Trophoblast cell (in vitro differentiated cells and primary cell): ENCODE data around the gene EPB41L1.

Experiments
- DNase-seq, 2 donors: peaks; one replicate each; pipeline ENCODE4 v3.0.0-alpha.2; 2016
- H2AFZ ChIP-seq: 2 replicates; pipeline ENCODE4 v1.6.1; 2013; ENCODE audit warnings: low read length, moderate library complexity, mild to moderate bottlenecking; ENCODE audit not compliant: insufficient read depth, poor library complexity
- H2AK5ac ChIP-seq: 2 replicates; pipeline ENCODE4 v1.6.1; 2013; ENCODE audit warnings: mild to moderate bottlenecking, low read length
- H2BK120ac ChIP-seq: 2 replicates; pipeline ENCODE4 v1.6.1; 2013; ENCODE audit warnings: low read length, mild to moderate bottlenecking, moderate library complexity; ENCODE audit not compliant: insufficient read depth, poor library complexity
- H2BK12ac ChIP-seq: 2 replicates; pipeline ENCODE4 v1.6.1; 2013; ENCODE audit warnings: mild to moderate bottlenecking, low read length, moderate library complexity
- H2BK5ac ChIP-seq: 2 replicates; pipeline ENCODE4 v1.6.1; 2013; ENCODE audit warnings: low read length, low read depth, moderate library complexity, mild to moderate bottlenecking; ENCODE audit not compliant: poor library complexity
- H3K14ac ChIP-seq: 2 replicates; pipeline ENCODE4 v1.6.1; 2013; ENCODE audit warnings: mild to moderate bottlenecking, low read length
- H3K18ac ChIP-seq: 2 replicates; pipeline ENCODE4 v1.6.1; 2013; ENCODE audit warnings: mild to moderate bottlenecking, low read length
- H3K23ac ChIP-seq: 2 replicates; pipeline ENCODE4 v1.6.1; 2013; ENCODE audit warnings: low read length
- H3K27ac ChIP-seq: 2 replicates; pipeline ENCODE4 v1.5.1; 2013; ENCODE audit warnings: low read depth, mild to moderate bottlenecking, inconsistent platforms, low read length, moderate library complexity
- H3K27me3 ChIP-seq: 2 replicates; pipeline ENCODE4 v1.6.1; 2013; ENCODE audit warnings: inconsistent platforms, mild to moderate bottlenecking, low read length, moderate library complexity; ENCODE audit not compliant: insufficient read depth
- H3K36me3 ChIP-seq, 2 experiments: 1 replicate in 1 of 2; 2 replicates in 1 of 2; pipeline ENCODE4 v1.6.1; 2013; ENCODE audit warnings: low read length in 2 of 2, mild to moderate bottlenecking in 2 of 2, moderate library complexity in 1 of 2; ENCODE audit not compliant: insufficient read depth in 2 of 2, control insufficient read depth in 1 of 2
- H3K4ac ChIP-seq: 2 replicates; pipeline ENCODE4 v1.6.1; 2013; ENCODE audit warnings: low read depth, mild to moderate bottlenecking, low read length, moderate library complexity
- H3K4me1 ChIP-seq, 2 experiments: 1 replicate in 1 of 2; 2 replicates in 1 of 2; pipeline ENCODE4 v1.6.1; 2013; ENCODE audit warnings: low read length in 2 of 2, mild to moderate bottlenecking in 2 of 2, moderate library complexity in 1 of 2; ENCODE audit not compliant: insufficient read depth in 2 of 2, control insufficient read depth in 1 of 2
- H3K4me2 ChIP-seq: 2 replicates; pipeline ENCODE4 v1.6.1; 2013; ENCODE audit warnings: inconsistent platforms, mild to moderate bottlenecking, low read length, moderate library complexity
- H3K4me3 ChIP-seq: 2 replicates; pipeline ENCODE4 v1.5.1; 2013; ENCODE audit warnings: mild to moderate bottlenecking, low read depth, low read length, inconsistent platforms
- H3K79me1 ChIP-seq: one replicate; pipeline ENCODE4 v1.6.1; 2013; ENCODE audit warnings: low read length
- H3K79me2 ChIP-seq: 2 replicates; pipeline ENCODE4 v1.6.1; 2013; ENCODE audit warnings: low read length, mild to moderate bottlenecking; ENCODE audit not compliant: control insufficient read depth, insufficient read depth, poor library complexity
- H3K9ac ChIP-seq: 2 replicates; pipeline ENCODE4 v1.6.1; 2013; ENCODE audit warnings: mild to moderate bottlenecking, low read length
- H3K9me3 ChIP-seq: 2 replicates; pipeline ENCODE4 v1.6.1; 2013; ENCODE audit warnings: low read depth, mild to moderate bottlenecking, control low read depth, inconsistent platforms, low read length; ENCODE audit not compliant: insufficient read depth
- H4K12ac ChIP-seq: 2 replicates; pipeline ENCODE4 v1.6.1; 2013; ENCODE audit warnings: low read depth, mild to moderate bottlenecking, low read length, moderate library complexity
- H4K8ac ChIP-seq: 2 replicates; pipeline ENCODE4 v1.6.1; 2013; ENCODE audit warnings: low read depth, mild to moderate bottlenecking, low read length, moderate library complexity
- H4K91ac ChIP-seq: one replicate; pipeline ENCODE4 v1.6.1; 2013; ENCODE audit warnings: low read depth, mild to moderate bottlenecking, low read length, moderate library complexity
- WGBS: extraction: QIAGEN DNeasy Blood & Tissue Kit; methylation state at CpG from one replicate; pipeline ENCODE4 v1.1.7; 2013; ENCODE audit warnings: missing lambda C conversion rate; ENCODE audit not compliant: insufficient read length, insufficient coverage; ENCODE audit errors: extremely low coverage; 5-methylcytosine and 5-hydroxymethylcytosine counted together

The EPB41L1 gene

DNA sequence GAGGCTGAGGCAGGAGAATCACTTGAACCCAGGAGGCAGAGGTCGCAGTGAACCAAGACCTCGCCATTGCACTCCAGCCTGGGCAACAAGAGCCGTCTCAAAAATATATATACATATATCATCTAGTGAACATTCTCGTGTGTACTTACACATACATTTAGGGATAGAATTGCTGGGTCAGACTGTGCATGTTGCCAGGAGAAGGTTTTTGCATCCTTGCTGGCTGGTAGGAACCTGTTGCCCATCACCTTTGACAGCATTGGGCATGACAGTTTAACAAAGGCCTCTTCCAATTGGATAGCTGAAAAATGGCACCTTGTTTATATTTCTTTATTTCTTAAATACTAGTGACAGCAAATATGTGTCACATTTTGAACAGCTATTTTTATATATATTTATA lies 87.1 kb downstream of the EPB41L1 start:
- Histone ChIP-seq H3K9me3 (no peaks in the 10 kb centered on the region), H4K8ac (no peak overlapping the region), H3K4me1 (peaks cover 6 to 7% of the 10 kb centered on the region in 2 experiments), H3K27ac (no peak overlapping the region), H3K27me3 (no peaks in the 10 kb centered on the region), H3K4me3 (no peak overlapping the region), H2AK5ac (no peak overlapping the region), H2BK5ac (no peak overlapping the region), H3K4me2 (no peak overlapping the region), H3K36me3 (peaks cover 24 to 52% of the 10 kb centered on the region in 2 experiments), H4K91ac (no peak overlapping the region), H3K14ac (no peak overlapping the region), H2BK12ac (no peak overlapping the region), H3K79me2 (peaks cover 7% of the 10 kb centered on the region), H3K4ac (no peak overlapping the region), H3K9ac (no peak overlapping the region), H4K12ac (no peak overlapping the region), H3K79me1 (no peaks in the 10 kb centered on the region), H2BK120ac (no peak overlapping the region), H2AFZ (no peak overlapping the region), H3K23ac (no peak overlapping the region), H3K18ac (no peak overlapping the region)
- no CpG with 5 or more reads among the region's 4 CpGs for WGBS
- DNase-seq: no peak

DNA sequence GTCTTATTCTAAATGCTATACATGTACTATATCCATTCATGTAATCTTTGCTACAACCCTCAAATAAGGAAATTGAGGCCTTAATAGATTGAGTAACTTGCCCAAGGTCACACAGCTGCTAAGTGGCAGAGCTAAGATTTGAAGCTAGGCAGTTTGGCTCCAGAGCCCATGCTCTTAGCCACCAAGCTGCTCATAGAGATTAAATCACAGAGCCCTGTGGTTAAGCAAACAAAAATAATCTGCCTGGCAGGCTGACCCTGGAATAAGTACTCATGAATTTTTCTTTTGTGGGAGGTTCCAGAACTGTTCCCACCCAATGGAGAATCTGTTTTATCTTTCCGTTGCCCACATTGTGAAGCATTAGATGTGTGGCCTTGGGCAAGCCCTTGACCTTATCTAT lies 89.2 kb downstream of the EPB41L1 start:
- Histone ChIP-seq H4K91ac (no peak overlapping the region), H4K8ac (no peak overlapping the region), H3K18ac (no peak overlapping the region), H3K9me3 (no peaks in the 10 kb centered on the region), H4K12ac (no peak overlapping the region), H3K14ac (no peak overlapping the region), H2BK12ac (no peak overlapping the region), H3K23ac (no peak overlapping the region), H3K4me1 (no peaks in the 10 kb centered on the region), H3K79me2 (no peaks in the 10 kb centered on the region), H2BK120ac (no peak overlapping the region), H3K4me3 (no peak overlapping the region), H2BK5ac (no peak overlapping the region), H3K27ac (no peak overlapping the region), H3K79me1 (no peaks in the 10 kb centered on the region), H2AK5ac (no peak overlapping the region), H3K4me2 (no peak overlapping the region), H2AFZ (no peak overlapping the region), H3K9ac (peak overlapping the region; percentile 68), H3K27me3 (no peaks in the 10 kb centered on the region), H3K4ac (no peak overlapping the region), H3K36me3 (peaks cover 27 to 60% of the 10 kb centered on the region in 2 experiments)
- no CpG with 5 or more reads among the region's 1 CpG for WGBS
- no peak for DNase-seq

GRCh38 chr20:36246401-36246800 lies 91.9 kb downstream of the EPB41L1 start:
- H2AFZ ChIP-seq: no peak overlapping the region
- DNase-seq: no peak
- H3K4me1 ChIP-seq: no peaks in the 10 kb centered on the region
- no peak overlapping the region for H3K27ac ChIP-seq
- no CpG with 5 or more reads among the region's 4 CpGs for WGBS
- no peak overlapping the region for H4K12ac ChIP-seq
- no peak overlapping the region for H2AK5ac ChIP-seq
- H2BK12ac ChIP-seq: no peak overlapping the region
- no peak overlapping the region for H3K23ac ChIP-seq
- H3K79me1 ChIP-seq: no peaks in the 10 kb centered on the region
- no peaks in the 10 kb centered on the region for H3K9me3 ChIP-seq
- H3K14ac ChIP-seq: no peak overlapping the region
- H3K18ac ChIP-seq: no peak overlapping the region
- H3K9ac ChIP-seq: no peak overlapping the region
- H2BK120ac ChIP-seq: no peak overlapping the region
- H4K8ac ChIP-seq: no peak overlapping the region
- H3K79me2 ChIP-seq: no peaks in the 10 kb centered on the region
- no peak overlapping the region for H3K4me2 ChIP-seq
- H3K27me3 ChIP-seq: no peaks in the 10 kb centered on the region
- no peak overlapping the region for H3K4me3 ChIP-seq
- H3K4ac ChIP-seq: no peak overlapping the region
- H4K91ac ChIP-seq: no peak overlapping the region
- H3K36me3 ChIP-seq: peaks cover 17 to 57% of the 10 kb centered on the region in 2 experiments
- no peak overlapping the region for H2BK5ac ChIP-seq

- no peak overlapping the region for H4K91ac ChIP-seq
- no peak overlapping the region for H3K14ac ChIP-seq
- no peak overlapping the region for H3K4me3 ChIP-seq
- H2AK5ac ChIP-seq: no peak overlapping the region
- H3K23ac ChIP-seq: no peak overlapping the region
- H3K27me3 ChIP-seq: no peaks in the 10 kb centered on the region
- no peak overlapping the region for H3K4ac ChIP-seq
- no peaks in the 10 kb centered on the region for H3K79me1 ChIP-seq
- no peak overlapping the region for H2BK12ac ChIP-seq
- H3K9me3 ChIP-seq: no peaks in the 10 kb centered on the region
- H2BK120ac ChIP-seq: no peak overlapping the region
- H3K79me2 ChIP-seq: no peaks in the 10 kb centered on the region
- no peak overlapping the region for H3K27ac ChIP-seq
- H3K9ac ChIP-seq: no peak overlapping the region
- no peak for DNase-seq
- no peak overlapping the region for H4K8ac ChIP-seq
- no CpG with 5 or more reads among the region's 4 CpGs for WGBS
- no peak overlapping the region for H3K18ac ChIP-seq
- H3K4me1 ChIP-seq: no peaks in the 10 kb centered on the region
- H3K4me2 ChIP-seq: no peak overlapping the region
- no peak overlapping the region for H4K12ac ChIP-seq
- no peak overlapping the region for H2BK5ac ChIP-seq
- H3K36me3 ChIP-seq: peaks cover 18 to 59% of the 10 kb centered on the region in 2 experiments
- H2AFZ ChIP-seq: no peak overlapping the region
These were observed 94.3 kb downstream of the EPB41L1 start for GRCh38 chr20:36248836-36249235.
